Measurements from ENCODE around the gene RFLNA.

- TF ChIP-seq CTCF (IDR thresholded peaks at IDR 0.05 in 4 of 5, conservative IDR thresholded peaks at IDR 0.05 in 1 of 5) (no peak), POLR2A (IDR thresholded peaks at IDR 0.05) (no peak)
Observed at GRCh38 chr12:124341645-124342069, 46.8 kb downstream of the RFLNA start.
